Stimulated activated naive B cell treated with anti-CD40 and anti-IgM and Interleukin-4, amounts not matched to agents 10 μg/mL and 1 μg/mL and 100 μg/mL, for 72 hours (primary cell): Measurements from ENCODE around the gene THSD7A.

Source experiments
- ATAC-seq, 2 donors: fragments of 150-1000 bp; cut with Tn5 transposase; replicated peaks; 2 replicates each; pipeline ENCODE4 v1.10.0; 2021; ENCODE audit warnings: moderate library complexity in 1 of 2
- DNase-seq: peaks from one replicate; pipeline ENCODE4 v3.0.0; 2021
- H3K27ac Mint-ChIP-seq: one replicate; pipeline ENCODE4 v1.8.0; 2022; ENCODE audit warnings: mild to moderate bottlenecking, mixed read lengths
- H3K27me3 Mint-ChIP-seq, 2 donors: one replicate each; pipeline ENCODE4 v1.8.0; 2022; ENCODE audit warnings: mixed read lengths in 2 of 2
- H3K36me3 Mint-ChIP-seq, 2 donors: one replicate each; pipeline ENCODE4 v1.8.0; 2022; ENCODE audit warnings: mixed read lengths in 2 of 2, mild to moderate bottlenecking in 1 of 2
- H3K4me1 Mint-ChIP-seq, 2 donors: one replicate each; pipeline ENCODE4 v1.8.0; 2022; ENCODE audit warnings: mixed read lengths in 2 of 2, mild to moderate bottlenecking in 1 of 2
- H3K4me3 Mint-ChIP-seq, 2 donors: one replicate each; pipeline ENCODE4 v1.8.0; 2022; ENCODE audit warnings: mild to moderate bottlenecking in 2 of 2, mixed read lengths in 2 of 2, moderate library complexity in 1 of 2
- H3K9me3 Mint-ChIP-seq, 2 donors: one replicate each; pipeline ENCODE4 v1.8.0; 2022; ENCODE audit warnings: mixed read lengths in 2 of 2, mild to moderate bottlenecking in 1 of 2

THSD7A gene

DNA sequence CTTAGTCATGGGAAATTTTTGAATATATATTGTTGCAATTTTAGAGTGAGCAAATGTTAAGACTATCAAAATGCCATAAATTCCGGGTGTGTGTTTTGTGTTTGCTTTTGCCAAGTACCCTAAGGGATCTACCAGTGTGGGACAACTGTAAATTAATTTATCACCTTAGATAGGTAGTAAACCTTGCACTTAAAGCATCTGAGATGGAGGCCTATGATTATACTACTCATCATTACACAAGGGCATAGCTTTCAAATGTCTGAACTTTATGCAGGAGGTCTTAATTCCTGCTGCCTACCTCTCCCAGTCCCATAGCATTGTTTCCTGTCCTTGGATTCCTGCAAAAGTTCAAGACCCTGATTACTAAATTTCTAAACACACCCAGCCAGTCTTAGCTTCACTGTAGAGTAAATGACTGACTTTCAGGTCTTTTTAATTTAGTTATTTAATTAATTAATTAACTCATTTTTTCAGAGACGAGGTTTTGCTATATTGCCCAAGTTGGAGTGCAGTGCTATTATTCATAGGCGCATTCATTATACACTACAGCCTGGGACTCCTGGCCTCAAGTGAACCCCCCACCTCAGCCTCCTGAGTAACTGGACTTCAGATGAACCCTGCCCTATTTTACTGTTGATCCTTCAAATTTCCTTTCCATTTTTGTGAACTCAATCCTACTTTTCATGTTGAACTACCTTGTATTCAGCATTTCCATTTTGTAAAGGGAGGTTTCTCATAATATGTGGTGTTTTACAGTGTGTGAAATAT lies 47.0 kb downstream of the THSD7A start:
- DNase-seq (no peak), ATAC-seq (no peak)
- Mint-ChIP-seq H3K36me3 (no peaks in the 10 kb centered on the region), H3K4me1 (no peaks in the 10 kb centered on the region), H3K9me3 (no peaks in the 10 kb centered on the region), H3K4me3 (no peak overlapping the region), H3K27me3 (no peaks in the 10 kb centered on the region), H3K27ac (no peak overlapping the region)

- Mint-ChIP-seq H3K9me3 (no peaks in the 10 kb centered on the region), H3K4me1 (no peaks in the 10 kb centered on the region), H3K27ac (no peak overlapping the region), H3K36me3 (no peaks in the 10 kb centered on the region), H3K27me3 (no peaks in the 10 kb centered on the region), H3K4me3 (no peak overlapping the region)
- no peak for ATAC-seq
- no peak for DNase-seq
Measured at GRCh38 chr7:11779864-11780674, 51.9 kb downstream of the THSD7A start.

DNA sequence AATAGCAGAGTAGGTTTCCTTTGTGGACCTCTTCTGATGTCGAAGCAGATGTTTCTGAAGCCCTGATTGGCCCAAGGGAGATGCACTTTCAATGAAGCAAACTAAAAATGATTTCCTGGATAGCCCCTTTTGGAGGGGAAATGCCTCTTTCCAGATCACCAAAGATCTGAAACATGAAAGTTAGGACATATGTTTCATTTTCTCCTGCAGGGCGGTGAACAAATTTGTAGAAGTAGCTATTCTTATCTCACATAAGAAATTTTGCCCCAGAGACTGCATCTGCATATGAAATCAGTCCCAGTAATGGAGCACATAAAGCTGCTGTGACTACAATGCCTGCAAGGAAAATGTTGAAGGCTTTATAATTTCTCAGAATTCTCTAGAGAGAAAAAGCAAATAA lies 56.0 kb downstream of the THSD7A start:
- Mint-ChIP-seq H3K27ac (no peak overlapping the region), H3K4me3 (no peak overlapping the region), H3K36me3 (no peaks in the 10 kb centered on the region), H3K9me3 (no peaks in the 10 kb centered on the region), H3K4me1 (no peaks in the 10 kb centered on the region), H3K27me3 (no peaks in the 10 kb centered on the region)
- DNase-seq (no peak), ATAC-seq (no peak)

- Mint-ChIP-seq H3K27me3 (no peaks in the 10 kb centered on the region), H3K4me3 (no peak overlapping the region), H3K9me3 (no peaks in the 10 kb centered on the region), H3K27ac (no peak overlapping the region), H3K36me3 (no peaks in the 10 kb centered on the region), H3K4me1 (no peaks in the 10 kb centered on the region)
- ATAC-seq (no peak), DNase-seq (no peak)
Measured at GRCh38 chr7:11775401-11775800, 56.6 kb downstream of the THSD7A start.

GRCh38 chr7:11768263-11768662 lies 63.7 kb downstream of the THSD7A start:
- no peak overlapping the region for H3K4me3 Mint-ChIP-seq
- H3K27me3 Mint-ChIP-seq, result no peaks in the 10 kb centered on the region
- no peaks in the 10 kb centered on the region for H3K9me3 Mint-ChIP-seq
- no peaks in the 10 kb centered on the region for H3K4me1 Mint-ChIP-seq
- ATAC-seq (no peak), DNase-seq (no peak)
- H3K36me3 Mint-ChIP-seq, result no peaks in the 10 kb centered on the region
- no peak overlapping the region for H3K27ac Mint-ChIP-seq

GRCh38 chr7:11767148-11767547 lies 64.8 kb downstream of the THSD7A start:
- Mint-ChIP-seq H3K36me3 (no peaks in the 10 kb centered on the region), H3K9me3 (no peaks in the 10 kb centered on the region), H3K27me3 (no peaks in the 10 kb centered on the region), H3K4me3 (no peak overlapping the region), H3K27ac (no peak overlapping the region), H3K4me1 (no peaks in the 10 kb centered on the region)
- ATAC-seq, result no peak
- no peak for DNase-seq

GRCh38 chr7:11760372-11760771 lies 71.6 kb downstream of the THSD7A start:
- H3K4me3 Mint-ChIP-seq, result no peak overlapping the region
- H3K27ac Mint-ChIP-seq, result no peak overlapping the region
- ATAC-seq (no peak), DNase-seq (no peak)
- no peaks in the 10 kb centered on the region for H3K9me3 Mint-ChIP-seq
- H3K27me3 Mint-ChIP-seq, result no peaks in the 10 kb centered on the region
- no peaks in the 10 kb centered on the region for H3K36me3 Mint-ChIP-seq
- H3K4me1 Mint-ChIP-seq, result no peaks in the 10 kb centered on the region

DNA sequence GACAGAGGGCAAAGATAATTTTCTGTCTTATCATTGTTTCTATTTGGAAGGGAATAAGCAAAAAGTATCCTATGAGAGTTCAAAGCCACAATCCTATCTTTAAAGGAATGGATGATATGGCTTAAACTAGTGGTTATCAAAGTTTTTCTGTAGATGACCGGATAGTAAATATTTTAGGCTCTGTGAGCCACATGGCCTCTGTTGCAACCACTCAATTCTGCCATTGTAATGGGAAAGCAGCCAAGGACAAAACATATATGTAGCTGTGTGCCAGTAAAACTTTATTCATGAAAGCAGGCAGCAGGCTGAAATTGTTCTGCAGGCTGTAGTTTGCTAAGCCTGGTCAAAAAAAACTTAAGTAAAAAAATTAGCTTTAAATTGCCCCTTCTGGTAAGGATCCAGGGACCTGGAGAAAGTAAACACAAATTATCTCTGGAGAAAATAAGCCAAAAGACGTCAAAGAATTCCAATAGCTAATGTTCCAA lies 73.3 kb downstream of the THSD7A start:
- Mint-ChIP-seq H3K27ac (no peak overlapping the region), H3K4me1 (no peaks in the 10 kb centered on the region), H3K27me3 (no peaks in the 10 kb centered on the region), H3K9me3 (no peaks in the 10 kb centered on the region), H3K36me3 (no peaks in the 10 kb centered on the region), H3K4me3 (no peak overlapping the region)
- ATAC-seq (no peak), DNase-seq (no peak)

DNA sequence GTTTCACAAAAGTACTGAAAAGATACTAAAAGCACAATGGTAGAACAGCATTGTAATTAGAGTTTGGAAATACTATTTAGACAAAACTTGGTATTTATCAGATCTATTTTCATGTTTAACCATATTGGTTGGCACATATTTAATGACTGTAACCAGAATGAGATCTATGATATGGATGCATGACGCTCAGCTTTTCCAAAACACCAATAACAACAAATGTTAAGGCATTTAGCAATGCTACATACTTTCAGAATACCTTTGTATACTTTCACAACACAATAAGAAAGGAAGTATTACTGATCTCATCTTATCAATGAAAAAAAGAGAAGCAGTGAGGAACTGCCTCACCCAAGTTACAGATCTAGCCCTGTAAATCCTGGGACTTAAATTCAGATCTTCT lies 74.8 kb downstream of the THSD7A start:
- no peak overlapping the region for H3K4me3 Mint-ChIP-seq
- no peaks in the 10 kb centered on the region for H3K36me3 Mint-ChIP-seq
- no peaks in the 10 kb centered on the region for H3K4me1 Mint-ChIP-seq
- H3K27me3 Mint-ChIP-seq, result no peaks in the 10 kb centered on the region
- no peak overlapping the region for H3K27ac Mint-ChIP-seq
- no peak for DNase-seq
- no peak for ATAC-seq
- H3K9me3 Mint-ChIP-seq, result no peaks in the 10 kb centered on the region

DNA sequence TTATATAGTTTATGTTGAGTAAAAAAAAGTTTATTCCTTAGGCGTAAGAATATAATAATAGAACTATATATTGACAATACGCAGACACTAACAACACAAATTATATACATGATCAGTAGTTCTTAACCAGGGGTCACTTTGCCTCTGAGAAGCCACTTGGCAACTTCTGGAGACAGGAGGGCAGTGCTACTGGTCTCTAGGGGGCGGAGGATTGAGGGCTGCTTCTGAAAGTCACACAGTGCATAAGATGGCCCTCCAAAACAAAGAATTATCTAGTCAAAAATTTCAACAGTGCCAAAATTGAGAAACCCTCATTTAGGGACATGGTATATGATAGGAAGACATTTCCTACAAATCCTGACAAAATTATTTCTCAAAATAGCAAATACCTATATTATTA lies 77.1 kb downstream of the THSD7A start:
- Mint-ChIP-seq H3K27ac (no peak overlapping the region), H3K9me3 (no peaks in the 10 kb centered on the region), H3K27me3 (no peaks in the 10 kb centered on the region), H3K36me3 (no peaks in the 10 kb centered on the region), H3K4me3 (no peak overlapping the region), H3K4me1 (no peaks in the 10 kb centered on the region)
- ATAC-seq (no peak), DNase-seq (no peak)

- Mint-ChIP-seq H3K27me3 (no peaks in the 10 kb centered on the region), H3K36me3 (no peaks in the 10 kb centered on the region), H3K27ac (no peak overlapping the region), H3K4me1 (no peaks in the 10 kb centered on the region), H3K4me3 (no peak overlapping the region), H3K9me3 (no peaks in the 10 kb centered on the region)
- no peak for ATAC-seq
- no peak for DNase-seq
Measured at GRCh38 chr7:11754123-11754522, 77.9 kb downstream of the THSD7A start.

- no peaks in the 10 kb centered on the region for H3K27me3 Mint-ChIP-seq
- no peak overlapping the region for H3K4me3 Mint-ChIP-seq
- H3K27ac Mint-ChIP-seq, result no peak overlapping the region
- H3K9me3 Mint-ChIP-seq, result no peaks in the 10 kb centered on the region
- ATAC-seq, result no peak
- no peak for DNase-seq
- no peaks in the 10 kb centered on the region for H3K4me1 Mint-ChIP-seq
- H3K36me3 Mint-ChIP-seq, result no peaks in the 10 kb centered on the region
Measured at GRCh38 chr7:11753433-11753832, 78.6 kb downstream of the THSD7A start.

DNA sequence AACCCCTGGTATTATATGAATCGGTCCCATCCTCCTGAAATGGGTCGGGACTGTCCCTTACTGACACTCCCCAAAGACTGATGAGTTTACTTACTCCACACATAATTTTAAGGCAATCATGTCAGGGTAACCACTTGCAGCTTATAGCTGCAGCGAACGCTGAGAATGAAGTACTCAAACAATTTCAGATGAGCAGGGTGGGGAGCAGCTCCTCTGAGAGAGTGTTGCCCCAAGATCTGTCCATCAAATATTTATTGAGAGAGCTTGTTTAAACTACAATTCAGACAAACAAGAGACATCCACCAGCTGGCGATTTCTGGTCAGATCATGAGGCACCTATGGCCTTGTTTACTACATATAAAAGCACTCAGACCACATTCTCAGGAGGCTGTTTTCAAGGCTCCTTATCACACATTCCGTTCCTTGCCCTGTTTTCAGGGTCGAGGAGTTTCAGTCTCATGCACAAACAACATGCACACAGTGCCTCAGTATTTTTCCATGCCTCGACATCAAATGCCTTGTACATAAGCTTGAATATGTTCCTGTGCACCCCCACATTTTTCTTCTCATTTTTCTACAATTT lies 80.1 kb downstream of the THSD7A start:
- no peaks in the 10 kb centered on the region for H3K36me3 Mint-ChIP-seq
- DNase-seq, result no peak
- H3K4me3 Mint-ChIP-seq, result no peak overlapping the region
- H3K27me3 Mint-ChIP-seq, result no peaks in the 10 kb centered on the region
- ATAC-seq, result no peak
- H3K4me1 Mint-ChIP-seq, result no peaks in the 10 kb centered on the region
- H3K27ac Mint-ChIP-seq, result no peak overlapping the region
- no peaks in the 10 kb centered on the region for H3K9me3 Mint-ChIP-seq

- ATAC-seq (no peak), DNase-seq (no peak)
- no peaks in the 10 kb centered on the region for H3K4me1 Mint-ChIP-seq
- no peaks in the 10 kb centered on the region for H3K9me3 Mint-ChIP-seq
- H3K27ac Mint-ChIP-seq, result no peak overlapping the region
- no peaks in the 10 kb centered on the region for H3K36me3 Mint-ChIP-seq
- H3K4me3 Mint-ChIP-seq, result no peak overlapping the region
- H3K27me3 Mint-ChIP-seq, result no peaks in the 10 kb centered on the region
Measured at GRCh38 chr7:11751315-11751714, 80.7 kb downstream of the THSD7A start.

DNA sequence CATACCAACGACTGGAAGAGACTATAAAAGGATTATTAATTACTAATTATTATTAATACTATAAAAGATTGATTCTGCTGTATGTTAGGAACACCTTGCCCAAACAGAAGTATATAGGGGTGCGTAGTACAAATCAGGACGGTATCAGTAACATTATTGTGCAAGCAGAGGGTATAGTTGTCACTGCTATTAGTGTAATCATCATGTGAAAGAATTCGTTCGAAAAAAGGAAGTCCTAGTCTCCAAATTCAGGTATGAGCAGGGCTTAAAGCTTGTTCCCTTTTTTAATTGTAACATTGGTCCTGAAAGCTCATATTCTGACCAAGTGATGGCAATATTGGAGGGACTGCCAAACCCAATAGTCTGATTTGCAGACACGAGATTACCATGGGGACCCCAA lies 81.8 kb downstream of the THSD7A start:
- no peaks in the 10 kb centered on the region for H3K27me3 Mint-ChIP-seq
- no peaks in the 10 kb centered on the region for H3K9me3 Mint-ChIP-seq
- no peak for ATAC-seq
- no peaks in the 10 kb centered on the region for H3K4me1 Mint-ChIP-seq
- no peak overlapping the region for H3K4me3 Mint-ChIP-seq
- no peaks in the 10 kb centered on the region for H3K36me3 Mint-ChIP-seq
- no peak for DNase-seq
- no peak overlapping the region for H3K27ac Mint-ChIP-seq
